Keratinocyte (primary cell): ENCODE data around the gene PRDM11.

Source experiments
- CTCF ChIP-seq, 3 experiments: IDR thresholded peaks in 1 of 3; conservative IDR thresholded peaks in 1 of 3; optimal IDR thresholded peaks in 1 of 3; 2 replicates in 2 of 3; 3 replicates in 1 of 3; pipeline versions ENCODE3 to v1.5.1; 2011; ENCODE audit warnings: low read length in 3 of 3, mild to moderate bottlenecking in 3 of 3, moderate library complexity in 2 of 3, control low read depth in 1 of 3, inconsistent platforms in 1 of 3; ENCODE audit not compliant: insufficient read depth in 2 of 3; ENCODE audit errors: extremely low read depth in 1 of 3
- EZH2 ChIP-seq: IDR thresholded peaks from one replicate; pipeline ENCODE4 v1.6.1; 2012; ENCODE audit warnings: inconsistent platforms, mild to moderate bottlenecking, low read length, moderate library complexity

GRCh38 chr11:45146072-45147016, at the start of gene PRDM11:
- TF ChIP-seq CTCF (optimal IDR thresholded peaks at IDR 0.05 in 1 of 3, IDR thresholded peaks at IDR 0.05 in 1 of 3, conservative IDR thresholded peaks at IDR 0.05 in 1 of 3; ENCODE audit: extremely low read depth in 1 of 3, insufficient read depth in 2 of 3, low read length in 3 of 3) (no peak), EZH2 (no peak)
